Raji (cell line): ENCODE data around the gene HDAC8.

ENCODE experiments used
- POLR2A ChIP-seq: IDR thresholded peaks from 2 replicates; pipeline ENCODE4 v1.6.1; 2011; ENCODE audit warnings: low read depth, low read length, control low read depth; ENCODE audit not compliant: insufficient read depth

The HDAC8 gene

DNA sequence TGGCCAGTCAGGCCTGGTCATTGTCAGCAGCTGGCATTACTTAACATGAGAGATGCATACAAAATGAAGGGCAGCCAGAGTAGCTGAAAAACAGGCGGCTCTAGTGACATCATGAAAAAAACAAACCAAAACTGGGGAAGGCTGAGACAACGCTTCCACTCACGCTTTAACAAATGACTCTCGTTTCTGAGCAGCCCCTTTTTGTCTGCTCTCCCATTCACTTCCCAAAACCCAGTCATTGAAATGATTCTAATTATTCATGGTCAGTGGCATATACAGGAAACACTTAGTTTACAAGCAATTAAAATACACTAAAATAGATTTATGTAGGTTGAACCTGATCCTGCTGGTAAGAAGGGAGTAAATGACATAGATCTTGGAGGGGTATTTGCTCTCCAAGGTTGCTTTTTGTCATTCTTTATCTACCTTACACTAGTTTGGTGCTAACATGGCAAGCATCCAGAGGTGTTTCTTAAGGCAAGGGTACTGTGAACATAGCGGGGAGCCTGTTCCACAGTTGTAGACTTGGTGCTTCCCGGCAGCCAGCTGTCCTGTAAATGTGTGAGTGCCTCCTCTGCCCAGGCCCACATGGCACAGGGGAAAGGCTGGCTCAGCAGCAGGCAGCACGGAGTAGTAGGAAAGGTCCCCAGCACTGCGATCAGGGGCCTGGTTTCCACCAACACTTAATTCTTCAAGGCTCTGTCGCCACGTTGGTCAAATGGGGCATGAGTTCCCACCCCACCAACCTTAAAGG is 205.8 kb downstream of the HDAC8 start:
- no peak for TF ChIP-seq POLR2A

- TF ChIP-seq POLR2A, result no peak
These were observed 206.5 kb downstream of the HDAC8 start for GRCh38 chrX:72366178-72366577.

DNA sequence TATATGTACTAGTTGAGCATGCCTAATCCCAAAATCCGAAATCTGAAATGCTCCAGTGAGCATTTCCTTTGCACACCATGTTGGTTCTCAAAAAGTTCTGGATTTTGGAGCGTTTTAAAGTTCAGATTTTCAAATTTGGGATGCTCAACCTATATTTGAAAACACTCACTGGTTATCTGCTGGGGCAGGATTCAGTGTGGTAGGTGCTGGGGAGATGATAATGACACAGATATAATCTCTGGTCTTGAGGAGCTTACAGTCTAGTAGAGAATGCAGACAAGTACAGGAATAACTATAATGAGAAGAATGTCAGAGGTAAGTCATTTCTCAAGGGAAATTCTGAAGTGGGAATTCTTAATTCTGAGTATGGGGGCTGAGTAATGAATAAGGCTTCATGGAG is 207.5 kb downstream of the HDAC8 start:
- TF ChIP-seq POLR2A, result no peak

- TF ChIP-seq POLR2A, result no peak
These were observed 212.3 kb downstream of the HDAC8 start for GRCh38 chrX:72360326-72360725.

- TF ChIP-seq POLR2A, result no peak
These were observed 214.3 kb downstream of the HDAC8 start for GRCh38 chrX:72358313-72358712.

- TF ChIP-seq POLR2A, result no peak
These were observed 219.9 kb downstream of the HDAC8 start for GRCh38 chrX:72352786-72353185.

DNA sequence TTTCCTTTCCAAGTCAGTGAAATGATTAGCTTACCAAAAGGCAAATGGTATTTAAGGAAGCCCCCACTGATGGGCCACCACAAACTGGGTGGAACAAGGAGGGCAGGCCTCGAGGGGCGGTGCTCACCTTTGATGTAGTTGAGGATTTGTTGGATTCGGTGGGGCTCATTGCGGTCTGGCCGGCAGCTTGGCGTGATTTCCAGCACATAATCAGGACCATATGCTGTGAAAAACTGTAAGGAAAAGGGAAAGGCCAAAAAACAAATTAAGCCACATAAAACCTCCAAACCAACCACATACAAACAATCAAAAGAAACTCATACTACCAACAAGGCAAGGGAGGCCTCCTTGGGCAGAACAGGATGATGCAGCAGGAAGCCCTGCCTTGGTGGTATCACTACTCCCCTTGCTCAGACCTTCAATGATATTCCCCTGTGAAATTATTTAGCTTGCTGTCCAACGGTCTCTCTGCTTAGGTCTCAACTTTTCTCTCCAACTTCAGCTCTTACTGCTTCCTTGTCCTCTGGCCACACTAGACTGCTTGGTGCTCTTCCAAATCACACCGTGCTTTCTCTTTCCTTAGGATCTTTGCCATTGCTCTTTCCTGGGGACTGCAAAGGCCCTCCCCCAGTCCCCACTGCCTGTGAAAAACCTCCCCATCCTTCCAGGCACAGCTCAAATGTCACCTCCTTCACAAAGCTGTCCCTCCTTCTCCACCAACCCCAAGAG is 220.9 kb downstream of the HDAC8 start:
- no peak for TF ChIP-seq POLR2A

DNA sequence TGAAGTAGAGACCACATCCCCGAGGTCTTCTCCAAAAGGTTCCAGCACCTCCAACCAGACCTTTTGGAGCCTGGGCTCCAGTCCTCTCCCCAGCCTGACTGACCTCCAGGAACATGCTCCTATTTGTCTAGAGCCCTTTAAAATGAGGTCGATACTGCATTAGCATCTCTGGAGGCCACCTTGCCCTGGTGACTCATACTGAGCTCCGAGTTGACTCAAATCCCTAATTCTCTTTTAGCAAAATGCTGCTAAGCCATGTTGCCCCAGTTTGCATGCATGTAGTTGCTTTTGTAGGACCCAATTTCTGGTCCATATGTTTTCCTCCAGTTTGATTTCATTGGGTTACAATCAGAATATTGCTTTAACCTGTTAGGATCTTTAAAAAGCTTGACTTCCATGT is 223.5 kb downstream of the HDAC8 start:
- TF ChIP-seq POLR2A, result no peak

DNA sequence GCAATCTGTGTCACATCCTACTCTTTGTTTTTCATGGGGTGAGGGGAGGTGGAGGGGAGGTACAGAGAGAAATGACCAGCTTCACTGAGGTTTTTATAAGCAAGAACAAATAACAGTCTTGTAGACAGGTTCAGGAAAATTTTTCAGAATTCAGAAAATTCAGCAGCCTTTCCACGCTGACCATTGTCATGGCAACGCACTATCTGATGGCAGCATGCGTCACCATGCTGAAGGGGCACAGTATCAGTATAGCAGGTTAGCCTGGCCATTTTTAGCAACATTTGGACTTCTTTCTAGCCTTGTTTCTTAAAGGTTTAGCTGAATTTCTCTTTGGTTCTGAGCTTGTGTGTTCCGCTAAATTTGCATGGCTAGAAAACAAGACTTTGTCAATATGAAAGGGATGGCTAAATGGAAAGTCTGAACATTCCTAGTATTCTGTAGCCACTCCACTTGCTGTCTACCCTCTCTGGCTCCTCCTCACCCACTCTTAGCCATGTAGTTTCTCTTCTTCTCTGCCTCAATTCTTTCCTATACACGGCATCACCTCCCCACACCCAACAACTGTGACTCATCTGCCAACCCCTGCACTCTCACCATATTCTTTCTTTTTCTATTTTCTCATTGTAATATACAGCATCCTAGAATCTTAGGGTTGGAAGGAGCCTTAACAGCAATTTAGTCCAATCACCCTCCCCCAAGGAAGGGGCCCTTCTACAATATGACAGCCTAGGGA is 224.2 kb downstream of the HDAC8 start:
- TF ChIP-seq POLR2A, result no peak

DNA sequence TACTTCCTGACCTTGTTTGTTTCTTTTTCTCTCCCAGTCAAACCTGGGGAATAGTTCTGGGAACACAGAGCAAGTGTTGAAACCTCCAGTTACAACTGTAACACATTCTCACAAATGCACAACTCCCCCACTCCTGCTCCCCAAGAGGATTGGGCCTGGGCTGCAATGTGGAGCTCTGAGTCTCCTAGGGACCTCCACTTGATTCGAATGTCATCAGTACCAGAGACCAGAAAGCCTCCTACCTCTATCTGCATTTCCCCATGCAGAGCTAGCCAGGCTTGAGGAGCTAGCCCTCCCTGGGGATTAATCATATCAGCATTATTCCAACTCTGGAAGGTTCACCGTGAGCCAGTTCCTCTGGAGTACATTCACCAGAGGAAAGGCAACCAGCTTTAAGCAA is 225.3 kb downstream of the HDAC8 start:
- TF ChIP-seq POLR2A, result no peak

GRCh38 chrX:72346302-72346949 is 226.2 kb downstream of the HDAC8 start:
- no peak for TF ChIP-seq POLR2A

DNA sequence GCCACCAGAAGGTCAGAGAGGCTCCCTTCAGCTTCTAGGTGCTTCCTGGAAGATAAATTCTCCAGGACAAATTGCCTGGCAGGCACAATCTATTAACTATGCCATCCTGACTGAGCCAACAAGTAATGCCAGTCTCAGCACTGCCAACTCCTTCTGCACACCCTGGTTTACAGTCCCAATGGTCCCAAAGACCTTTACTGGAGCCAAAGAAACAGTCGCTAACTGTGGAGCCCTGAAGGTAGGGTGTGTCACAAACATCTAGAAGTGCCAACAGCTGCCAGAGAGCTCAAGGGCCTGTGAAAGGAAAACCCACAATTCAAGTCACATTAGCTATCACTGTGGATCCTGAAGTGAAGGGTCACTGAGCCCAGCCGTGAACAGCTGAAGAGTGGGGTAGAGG is 232.0 kb downstream of the HDAC8 start:
- TF ChIP-seq POLR2A, result no peak

DNA sequence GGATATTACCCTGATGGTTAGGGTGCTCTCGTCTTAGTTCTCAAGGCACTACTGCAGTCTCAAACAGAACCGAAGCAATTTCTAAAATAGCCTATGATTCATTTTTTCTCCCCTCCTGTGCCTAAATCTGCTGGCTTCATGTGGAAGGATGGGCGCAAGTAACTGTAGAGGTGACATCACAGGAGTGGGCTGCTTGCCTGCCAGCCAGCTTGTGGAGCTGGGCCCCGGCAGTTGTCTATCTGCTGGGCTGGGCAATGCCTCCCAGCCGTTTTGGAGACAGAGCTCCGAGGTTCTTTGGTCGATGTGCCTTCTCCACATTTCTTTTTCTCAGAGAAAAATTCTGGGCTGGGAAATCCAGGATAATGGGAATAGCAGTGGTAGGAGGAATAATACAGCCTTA is 232.6 kb downstream of the HDAC8 start:
- no peak for TF ChIP-seq POLR2A

- TF ChIP-seq POLR2A, result no peak
These were observed 242.5 kb downstream of the HDAC8 start for GRCh38 chrX:72330131-72330530.

GRCh38 chrX:72326605-72327300 is 245.9 kb downstream of the HDAC8 start:
- no peak for TF ChIP-seq POLR2A
